Measurements from ENCODE around the gene RNF166. TPM values are rescaled to one million over a fixed set of nuclear protein-coding genes. Genes with fewer than 3 reads are reported as not detected.

Gene RNF166
- total RNA-seq, 2 experiments from 2014 or later = 124 to 174 TPM

DNA sequence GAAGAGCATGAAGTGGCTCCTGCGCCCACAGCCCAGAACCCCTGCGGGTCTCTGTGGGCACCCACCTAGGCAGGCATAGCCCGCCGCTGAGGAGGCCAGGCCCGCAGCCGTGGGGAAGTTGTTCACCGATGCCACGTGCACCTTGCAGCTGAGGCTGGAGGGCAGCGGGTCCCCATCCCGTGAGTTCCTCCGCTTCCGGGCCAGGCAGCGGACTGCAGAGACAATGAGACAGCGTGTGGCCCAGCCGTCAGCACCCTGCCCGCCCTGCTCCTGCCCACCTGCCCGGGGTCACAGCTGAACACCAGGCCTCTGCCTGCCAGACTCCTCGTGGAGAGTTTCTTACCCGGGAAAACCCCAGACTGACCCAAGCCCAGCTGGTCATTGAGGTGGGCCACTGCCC is 48.8 kb downstream of the RNF166 start:
- Mint-ChIP-seq H3K27ac (no peak overlapping the region), H3K27me3 (no peaks in the 10 kb centered on the region), H3K9me3 (ENCODE audit: low read depth) (no peaks in the 10 kb centered on the region), H3K4me3 (no peak overlapping the region), H3K4me1 (peaks cover 13% of the 10 kb centered on the region), H3K36me3 (peaks cover 6% of the 10 kb centered on the region)
- ATAC-seq (no peak), DNase-seq (no peak)
- CTCF ChIA-PET = interaction anchor here (1.7 kb wide), 1 partner anchor 28 kb away, joined by 6 read pairs; no protein-coding TSS in a partner anchor

DNA sequence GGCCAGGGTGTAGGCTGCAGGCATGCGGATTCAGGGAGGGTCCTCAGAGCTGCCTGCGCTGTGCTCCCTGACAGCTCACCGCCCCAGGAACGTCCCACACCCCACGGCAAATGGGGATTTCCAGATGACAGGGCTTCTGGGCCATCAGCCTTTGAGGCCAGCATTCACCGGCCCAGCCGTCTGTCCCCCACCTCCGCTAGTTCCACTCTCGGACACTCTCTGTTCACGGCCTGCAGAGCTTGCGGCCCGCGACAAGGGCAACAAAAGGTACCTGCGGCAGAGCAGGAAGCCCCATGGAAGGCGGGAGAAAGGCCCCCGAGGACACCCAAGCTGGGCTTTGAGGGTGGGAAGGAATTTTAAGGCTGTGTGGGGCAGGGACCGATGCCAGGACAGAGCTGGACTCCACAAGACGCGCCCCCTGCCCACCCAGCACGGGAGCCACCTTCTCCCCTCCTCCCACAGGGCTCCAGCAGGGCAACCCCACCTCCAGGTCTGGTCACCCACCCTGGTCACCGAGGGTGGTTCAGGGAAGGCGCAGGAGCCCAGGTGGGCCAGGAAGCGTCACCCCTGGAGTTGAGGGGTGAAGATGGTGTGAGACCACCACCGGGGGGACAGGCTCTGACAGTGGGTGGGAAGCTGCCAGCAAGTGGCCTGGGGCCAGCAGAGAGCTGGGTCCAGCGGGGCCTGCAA is 49.8 kb downstream of the RNF166 start:
- H3K4me1 Mint-ChIP-seq = peaks cover 13% of the 10 kb centered on the region
- H3K36me3 Mint-ChIP-seq = peaks cover 6% of the 10 kb centered on the region
- no peaks in the 10 kb centered on the region for H3K27me3 Mint-ChIP-seq
- CTCF ChIA-PET = no interaction called here
- no peak overlapping the region for H3K4me3 Mint-ChIP-seq
- H3K9me3 Mint-ChIP-seq (ENCODE audit: low read depth) = no peaks in the 10 kb centered on the region
- H3K27ac Mint-ChIP-seq = no peak overlapping the region
- ATAC-seq (no peak), DNase-seq (no peak)

DNA sequence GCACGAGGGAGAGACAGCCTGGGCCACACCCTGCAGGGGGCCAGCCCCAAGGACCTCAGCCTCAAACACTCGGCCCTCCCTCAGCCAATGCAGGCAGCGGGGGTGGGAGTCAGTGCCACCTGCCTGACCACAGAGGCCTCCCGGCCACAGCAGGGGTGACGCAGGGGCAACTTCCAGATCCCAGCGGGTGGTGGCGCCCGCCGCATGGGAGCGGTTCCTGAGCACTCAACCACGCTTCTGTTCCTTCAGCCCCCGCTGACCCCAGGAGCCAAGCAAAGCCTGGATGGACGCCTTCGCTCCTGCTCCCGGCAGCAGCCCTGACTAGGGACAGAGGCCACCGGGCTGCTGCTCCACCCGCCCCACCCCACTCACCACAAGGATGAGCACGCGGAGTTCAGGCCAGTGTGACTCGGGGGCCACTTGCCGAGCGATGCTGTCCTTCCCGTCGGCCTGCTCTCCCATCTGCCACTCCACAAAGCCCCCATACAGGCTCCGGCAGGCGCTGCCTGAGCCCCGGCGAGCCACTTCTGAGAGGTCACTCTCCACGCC is 50.4 kb downstream of the RNF166 start:
- CTCF ChIA-PET = no interaction called here
- no peak overlapping the region for H3K4me3 Mint-ChIP-seq
- H3K4me1 Mint-ChIP-seq = peaks cover 12% of the 10 kb centered on the region
- no peak for ATAC-seq
- H3K27me3 Mint-ChIP-seq = no peaks in the 10 kb centered on the region
- DNase-seq = no peak
- no peaks in the 10 kb centered on the region for H3K9me3 Mint-ChIP-seq (ENCODE audit: low read depth)
- H3K27ac Mint-ChIP-seq = no peak overlapping the region
- peaks cover 6% of the 10 kb centered on the region for H3K36me3 Mint-ChIP-seq

- CTCF ChIA-PET = interaction anchor here (1.5 kb wide), 1 partner anchor 26 kb away, joined by 3 read pairs; no protein-coding TSS in a partner anchor
- Mint-ChIP-seq H3K4me3 (no peak overlapping the region), H3K4me1 (peaks cover 12% of the 10 kb centered on the region), H3K27me3 (no peaks in the 10 kb centered on the region), H3K36me3 (peaks cover 4% of the 10 kb centered on the region), H3K9me3 (ENCODE audit: low read depth) (no peaks in the 10 kb centered on the region), H3K27ac (no peak overlapping the region)
- DNase-seq = no peak
- ATAC-seq = no peak
Observed at GRCh38 chr16:88655053-88655732, 51.0 kb downstream of the RNF166 start.

DNA sequence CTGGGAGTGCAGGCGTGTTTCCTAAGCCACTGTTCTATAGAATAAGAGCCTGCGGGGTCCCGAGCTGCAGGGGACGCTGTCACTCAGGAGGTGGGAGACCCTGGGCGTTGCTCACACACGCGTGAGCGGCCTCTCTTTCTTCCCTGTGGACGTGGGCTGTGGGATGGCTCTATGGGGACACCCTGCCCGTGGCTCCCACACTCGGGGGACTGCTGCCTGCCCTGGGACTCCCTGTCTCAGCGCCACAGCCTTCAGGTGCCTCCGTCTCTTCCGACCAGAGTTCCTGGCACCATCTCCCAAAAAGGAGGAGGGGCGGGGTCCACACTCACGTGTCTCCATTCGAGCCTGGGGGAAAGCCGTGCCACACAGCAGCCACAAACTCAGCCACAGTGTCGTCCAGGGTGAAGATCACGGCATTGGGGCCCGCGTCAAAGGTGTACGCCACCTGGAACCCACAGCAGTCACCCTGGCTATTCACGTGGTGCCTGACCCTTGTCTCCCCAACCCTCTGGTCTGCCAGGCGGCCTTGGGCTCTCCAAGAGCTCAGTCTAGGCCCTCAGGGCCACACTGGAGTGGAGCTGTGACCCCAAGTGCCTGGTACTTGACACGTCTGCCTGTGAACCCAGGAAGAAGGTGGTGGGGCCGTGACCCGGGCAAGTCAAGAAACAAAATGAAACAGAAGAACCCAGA is 51.7 kb downstream of the RNF166 start:
- H3K27ac Mint-ChIP-seq = no peak overlapping the region
- CTCF ChIA-PET = interaction anchor here (1.5 kb wide), 1 partner anchor 27 kb away, joined by 3 read pairs; no protein-coding TSS in a partner anchor
- H3K36me3 Mint-ChIP-seq = peaks cover 3% of the 10 kb centered on the region
- H3K9me3 Mint-ChIP-seq (ENCODE audit: low read depth) = no peaks in the 10 kb centered on the region
- ATAC-seq (no peak), DNase-seq (no peak)
- H3K4me1 Mint-ChIP-seq = peaks cover 12% of the 10 kb centered on the region
- no peak overlapping the region for H3K4me3 Mint-ChIP-seq
- H3K27me3 Mint-ChIP-seq = no peaks in the 10 kb centered on the region

GRCh38 chr16:88653596-88654362 is 52.4 kb downstream of the RNF166 start:
- Mint-ChIP-seq H3K27me3 (no peaks in the 10 kb centered on the region), H3K9me3 (ENCODE audit: low read depth) (no peaks in the 10 kb centered on the region), H3K4me1 (peaks cover 18% of the 10 kb centered on the region), H3K4me3 (no peak overlapping the region), H3K36me3 (peaks cover 8% of the 10 kb centered on the region), H3K27ac (peak overlapping the region; percentile 49)
- CTCF ChIA-PET = interaction anchor here (1.5 kb wide), 1 partner anchor 27 kb away, joined by 3 read pairs; no protein-coding TSS in a partner anchor
- DNase-seq = no peak
- no peak for ATAC-seq

DNA sequence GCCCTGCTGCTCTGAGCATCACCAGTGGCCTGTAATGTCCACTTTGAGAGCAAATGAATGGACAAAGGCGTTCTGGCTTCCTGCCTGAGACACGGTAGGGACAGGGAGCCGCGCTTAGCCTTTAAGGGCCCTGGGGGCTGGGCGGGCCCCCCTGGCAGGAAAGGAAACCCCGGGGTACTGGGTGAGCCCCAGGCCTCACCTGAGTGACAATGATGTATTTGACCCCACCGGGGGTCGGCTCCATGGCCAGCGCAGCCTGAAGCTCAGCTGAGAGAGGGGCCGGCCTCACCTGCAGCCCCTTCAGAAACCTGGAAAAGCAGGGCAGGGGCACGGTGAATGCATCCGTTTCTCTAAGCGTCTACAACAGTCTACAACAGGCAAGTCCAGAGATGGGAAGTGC is 53.1 kb downstream of the RNF166 start:
- DNase-seq = no peak
- CTCF ChIA-PET = no interaction called here
- H3K36me3 Mint-ChIP-seq = peaks cover 8% of the 10 kb centered on the region
- no peak overlapping the region for H3K4me3 Mint-ChIP-seq
- H3K27ac Mint-ChIP-seq = peak overlapping the region; percentile 49
- ATAC-seq = no peak
- H3K9me3 Mint-ChIP-seq (ENCODE audit: low read depth) = no peaks in the 10 kb centered on the region
- peaks cover 18% of the 10 kb centered on the region for H3K4me1 Mint-ChIP-seq
- no peaks in the 10 kb centered on the region for H3K27me3 Mint-ChIP-seq

GRCh38 chr16:88652762-88653063 is 53.5 kb downstream of the RNF166 start:
- no peak overlapping the region for H3K27ac Mint-ChIP-seq
- H3K4me3 Mint-ChIP-seq = no peak overlapping the region
- H3K4me1 Mint-ChIP-seq = peaks cover 18% of the 10 kb centered on the region
- no peaks in the 10 kb centered on the region for H3K27me3 Mint-ChIP-seq
- DNase-seq (no peak), ATAC-seq (no peak)
- CTCF ChIA-PET = no interaction called here
- H3K9me3 Mint-ChIP-seq (ENCODE audit: low read depth) = no peaks in the 10 kb centered on the region
- H3K36me3 Mint-ChIP-seq = peaks cover 8% of the 10 kb centered on the region

GRCh38 chr16:88651989-88652761 is 54.0 kb downstream of the RNF166 start:
- CTCF ChIA-PET = no interaction called here
- Mint-ChIP-seq H3K4me1 (peaks cover 18% of the 10 kb centered on the region), H3K9me3 (ENCODE audit: low read depth) (no peaks in the 10 kb centered on the region), H3K4me3 (no peak overlapping the region), H3K36me3 (peaks cover 8% of the 10 kb centered on the region), H3K27ac (peak overlapping the region; percentile 94), H3K27me3 (no peaks in the 10 kb centered on the region)
- no peak for ATAC-seq
- DNase-seq = no peak

DNA sequence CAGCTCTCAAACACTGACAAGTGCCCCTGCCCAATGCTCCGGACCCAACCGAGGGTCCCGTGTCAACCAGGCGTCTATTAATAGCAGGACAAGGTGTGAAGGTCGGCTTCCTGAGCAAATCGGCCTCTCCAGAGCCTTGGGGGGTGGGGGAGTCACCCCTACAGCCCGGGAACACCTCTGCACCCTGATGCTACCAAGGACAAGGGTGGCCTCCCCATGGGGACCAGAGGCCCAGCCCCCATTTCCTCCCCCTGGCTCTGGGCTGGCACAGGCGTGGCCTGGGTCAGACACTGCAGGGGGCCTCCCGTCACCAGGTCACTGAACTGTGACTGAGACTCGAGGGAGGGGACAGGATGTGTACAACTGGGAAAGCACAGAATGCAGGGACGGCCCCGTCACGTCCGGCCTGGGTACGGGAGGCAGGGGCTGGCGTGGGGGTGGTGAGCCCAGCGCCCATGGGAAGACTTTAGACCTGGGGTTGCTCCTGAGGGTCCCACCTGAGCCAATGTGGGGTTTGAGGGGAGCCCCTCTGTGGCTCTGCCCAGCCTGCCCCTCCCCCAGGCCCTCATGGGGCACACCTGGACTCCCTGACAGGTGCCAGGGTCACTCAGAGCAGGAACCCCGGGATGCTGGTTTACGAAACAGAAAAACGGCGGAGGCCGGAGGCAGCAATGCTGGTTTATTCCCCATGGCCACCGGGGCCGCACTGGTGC is 54.8 kb downstream of the RNF166 start:
- DNase-seq (peak; percentile 93), ATAC-seq (peak; percentile 80)
- H3K36me3 Mint-ChIP-seq = peaks cover 8% of the 10 kb centered on the region
- peak overlapping the region; percentile 94 for H3K4me3 Mint-ChIP-seq
- no peaks in the 10 kb centered on the region for H3K9me3 Mint-ChIP-seq (ENCODE audit: low read depth)
- no peaks in the 10 kb centered on the region for H3K27me3 Mint-ChIP-seq
- CTCF ChIA-PET = no interaction called here
- peaks cover 18% of the 10 kb centered on the region for H3K4me1 Mint-ChIP-seq
- H3K27ac Mint-ChIP-seq = peak overlapping the region; percentile 94

DNA sequence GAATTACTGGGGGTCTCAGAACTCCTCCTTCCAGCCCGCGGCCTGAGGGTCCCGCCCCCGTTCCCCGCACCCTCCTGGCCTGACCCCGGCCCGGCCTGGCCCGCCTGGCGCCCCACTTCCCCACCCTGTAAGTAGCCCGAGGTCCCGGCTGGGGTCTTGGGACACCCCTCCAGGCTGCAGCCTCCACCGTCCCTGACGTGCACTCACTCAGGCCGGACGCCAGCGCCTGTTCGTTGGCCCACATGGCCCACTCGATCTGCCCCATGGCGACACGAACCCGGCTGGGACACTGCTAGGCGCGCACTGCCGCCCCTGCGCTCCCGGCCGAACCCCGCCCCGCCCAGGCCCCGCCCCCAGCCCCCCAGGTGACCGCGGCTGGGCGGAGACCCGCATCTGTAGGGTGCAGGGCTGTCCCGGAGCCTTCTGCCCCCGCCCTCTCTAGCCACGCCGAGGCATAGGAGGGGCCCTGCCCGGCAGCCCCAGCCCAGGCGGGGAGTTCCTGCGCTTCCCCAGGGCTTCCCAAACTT is 55.4 kb downstream of the RNF166 start, which contains the start of gene CYBA:
TSS of gene CYBA (minus strand) at position 305 of the 527 bp plus-strand sequence. CDS start at position 265, 40 bp downstream.
- Mint-ChIP-seq H3K4me1 (peaks cover 18% of the 10 kb centered on the region), H3K4me3 (peak within 1 kb of the TSS; percentile 94), H3K27ac (peak within 1 kb of the TSS; percentile 94), H3K9me3 (ENCODE audit: low read depth) (no peaks in the 10 kb centered on the region), H3K36me3 (peaks cover 8% of the 10 kb centered on the region), H3K27me3 (no peaks in the 10 kb centered on the region)
- DNase-seq = peak; percentile 94
- peak; percentile 91 for ATAC-seq
- CTCF ChIA-PET = interaction anchor here (1.2 to 1.5 kb wide), 3 partner anchors 31 to 87 kb away, joined by 3 to 5 read pairs (median 3); no protein-coding TSS in a partner anchor

Measured in activated CD8-positive, alpha-beta memory T cell treated with anti-CD3 and anti-CD28 coated beads, Interleukin-2, amount 10 ng/mL, durations not matched to agents 7 days and 5 days (primary cell).